Stimulated activated CD8-positive, alpha-beta memory T cell treated with anti-CD3 and anti-CD28 coated beads, Interleukin-15, amount 100 ng/mL, for 1 hour (primary cell): ENCODE results near the gene PATL1.
A peak's percentile ranks its signal among the peaks of the same experiment; 100 is the strongest.
"Not testable (repeated sequence)": the region's sequence is repeated elsewhere in the genome, so short reads cannot be mapped to it uniquely, and the experiment has no call there.

Experiments used
- DNase-seq: peaks from one replicate; pipeline ENCODE4 v3.0.0-alpha.2; 2020; ENCODE audit warnings: low read depth

Gene PATL1

GRCh38 chr11:59673291-59673690, 4.5 kb upstream of the PATL1 start:
- DNase-seq = no peak

- no peak for DNase-seq
Measured at GRCh38 chr11:59671471-59671870, 2.6 kb upstream of the PATL1 start.

- no peak for DNase-seq
Measured at GRCh38 chr11:59669611-59670009, 773 bp upstream of the PATL1 start.

GRCh38 chr11:59668188-59668949, 468 bp downstream of the PATL1 start:
- peak; percentile 30 for DNase-seq

- no peak for DNase-seq
Measured at GRCh38 chr11:59667812-59668187, 1.0 kb downstream of the PATL1 start.

GRCh38 chr11:59666969-59667368, 1.9 kb downstream of the PATL1 start:
- DNase-seq = no peak

- no peak for DNase-seq
Measured at GRCh38 chr11:59660621-59661020, 8.2 kb downstream of the PATL1 start.

GRCh38 chr11:59659981-59660380, 8.9 kb downstream of the PATL1 start:
- no peak for DNase-seq

GRCh38 chr11:59658036-59658435, 10.8 kb downstream of the PATL1 start:
- no peak for DNase-seq

GRCh38 chr11:59654893-59655292, 13.9 kb downstream of the PATL1 start:
- DNase-seq = no peak

- no peak for DNase-seq
Measured at GRCh38 chr11:59647245-59647980, 21.4 kb downstream of the PATL1 start.

GRCh38 chr11:59644528-59644927, 24.3 kb downstream of the PATL1 start:
- DNase-seq = no peak

GRCh38 chr11:59643390-59643789, 25.4 kb downstream of the PATL1 start:
- no peak for DNase-seq

GRCh38 chr11:59641156-59641555, 27.7 kb downstream of the PATL1 start:
- DNase-seq = no peak

GRCh38 chr11:59630493-59630892, 38.3 kb downstream of the PATL1 start:
- DNase-seq = no peak

- DNase-seq = no peak
Measured at GRCh38 chr11:59629996-59630395, 38.8 kb downstream of the PATL1 start.

GRCh38 chr11:59626969-59627368, 41.9 kb downstream of the PATL1 start:
- DNase-seq = not testable (repeated sequence)

GRCh38 chr11:59625703-59626102, 43.1 kb downstream of the PATL1 start:
- DNase-seq = no peak

- no peak for DNase-seq
Measured at GRCh38 chr11:59617876-59618275, 51.0 kb downstream of the PATL1 start.

- DNase-seq = no peak
Measured at GRCh38 chr11:59616396-59616982, 52.3 kb downstream of the PATL1 start.

GRCh38 chr11:59615637-59616395, 53.0 kb downstream of the PATL1 start, which contains the start of gene OSBP:
TSS of gene OSBP (minus strand) at chr11:59615774. CDS start at chr11:59615664, 110 bp downstream.
- DNase-seq = peak; percentile 95

GRCh38 chr11:59615120-59615636, 53.7 kb downstream of the PATL1 start:
- DNase-seq = peak; percentile 34
